ENCODE measurements around the gene MROH2B.

- TF ChIP-seq CTCF (IDR thresholded peaks at IDR 0.05; ENCODE audit: extremely low read depth in 1 of 2, insufficient read depth in 1 of 2, low read depth in 1 of 2, low read length in 2 of 2): no peak
- no peak for TF ChIP-seq MAX (IDR thresholded peaks at IDR 0.05; ENCODE audit: insufficient read depth, insufficient read length)
- no peak for TF ChIP-seq EZH2 (IDR thresholded peaks at IDR 0.05; ENCODE audit: borderline replicate concordance, low read depth, low read length, severe bottlenecking)
- no peak for TF ChIP-seq POLR2A (IDR thresholded peaks at IDR 0.05; ENCODE audit: low read depth, low read length)
- TF ChIP-seq MYC (IDR thresholded peaks at IDR 0.05; ENCODE audit: low read depth, low read length): no peak
Observed at GRCh38 chr5:40987349-40987748, 83.8 kb downstream of the MROH2B start.
